HG02852 (cell line): ENCODE data around the gene DNAJC1.

Experiments
- ATAC-seq: cut with Tn5 transposase; IDR thresholded peaks from one replicate; pipeline ENCODE4 v1.9.1; 2021; ENCODE audit warnings: mild to moderate bottlenecking, moderate library complexity; ENCODE audit not compliant: unreplicated experiment

Gene DNAJC1

DNA sequence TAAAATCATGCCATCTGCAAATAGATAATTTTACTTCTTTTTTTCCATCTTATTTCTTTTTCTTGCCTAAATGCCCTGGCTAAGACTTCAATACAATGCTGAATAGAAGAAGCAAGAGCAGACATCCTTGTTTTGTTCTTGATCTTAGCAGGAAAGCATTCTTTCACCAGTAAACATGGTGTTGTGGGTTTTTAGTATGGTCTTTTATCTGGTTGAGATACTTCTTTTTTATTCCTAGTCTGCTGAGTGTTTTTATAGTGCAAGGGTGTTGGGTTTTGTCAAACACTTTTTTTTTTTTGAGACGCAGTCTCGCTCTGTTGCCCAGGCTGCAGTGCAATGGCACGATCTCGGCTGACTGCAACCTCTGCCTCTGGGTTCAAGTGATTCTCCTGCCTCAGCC lies 232.3 kb downstream of the DNAJC1 start:
- no peak for ATAC-seq

- no peak for ATAC-seq
Observed at GRCh38 chr10:21769041-21769440, 234.5 kb downstream of the DNAJC1 start.

GRCh38 chr10:21764466-21765189 lies 238.9 kb downstream of the DNAJC1 start:
- ATAC-seq, result no peak

GRCh38 chr10:21760332-21760731 lies 243.2 kb downstream of the DNAJC1 start:
- no peak for ATAC-seq

- ATAC-seq, result no peak
Observed at GRCh38 chr10:21759232-21759631, 244.3 kb downstream of the DNAJC1 start.

GRCh38 chr10:21758696-21759095 lies 244.8 kb downstream of the DNAJC1 start:
- no peak for ATAC-seq

DNA sequence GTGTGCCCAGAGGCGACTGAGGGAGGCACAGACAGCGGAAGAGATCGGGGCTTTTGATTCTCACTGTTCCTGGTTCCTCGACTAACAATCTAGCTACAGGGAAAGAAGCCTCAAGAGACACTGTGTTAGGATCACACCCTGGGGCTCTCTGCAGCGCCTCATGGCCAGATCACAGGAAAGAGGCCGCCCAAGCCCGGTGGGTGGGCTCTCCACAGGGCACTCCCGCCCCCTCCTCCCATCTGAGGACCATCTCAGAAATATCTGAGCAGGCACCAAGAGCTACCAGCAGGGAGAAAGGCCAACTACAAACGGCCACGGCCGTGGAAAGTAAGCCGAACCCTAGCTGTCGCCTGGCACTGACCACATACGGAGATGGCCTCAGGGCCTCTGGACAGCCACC lies 245.3 kb downstream of the DNAJC1 start:
- no peak for ATAC-seq

GRCh38 chr10:21757185-21757901 lies 246.2 kb downstream of the DNAJC1 start:
- no peak for ATAC-seq

GRCh38 chr10:21756707-21757106 lies 246.8 kb downstream of the DNAJC1 start:
- no peak for ATAC-seq

DNA sequence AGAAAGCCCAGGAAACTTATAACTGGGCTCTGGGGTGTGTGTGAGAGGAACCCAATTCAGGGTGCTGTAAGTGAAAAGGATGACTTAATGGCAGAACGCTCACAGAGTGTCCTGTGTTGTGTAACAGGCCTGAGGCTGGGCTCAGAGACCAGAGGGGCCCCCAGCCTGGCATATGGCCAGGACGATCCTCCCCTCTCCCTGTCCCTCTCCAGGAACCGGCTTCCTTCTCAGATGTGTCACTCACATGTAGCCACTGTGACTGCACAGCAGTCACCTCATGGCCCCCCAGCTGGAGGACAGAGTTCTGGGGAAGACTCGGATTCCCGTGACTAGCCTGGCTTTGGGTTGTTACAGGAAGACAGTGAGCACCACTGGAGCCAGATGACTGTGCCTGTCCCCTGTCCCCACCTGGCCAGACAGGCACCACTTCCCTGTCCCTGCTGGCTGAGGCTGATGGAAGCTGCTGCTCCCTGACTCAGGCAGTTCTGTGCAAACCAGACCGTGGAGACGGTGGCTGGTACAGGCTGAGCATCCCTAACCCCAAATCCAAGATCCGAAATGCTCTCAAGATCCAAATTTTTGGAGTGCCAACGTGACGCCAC lies 249.0 kb downstream of the DNAJC1 start:
- no peak for ATAC-seq

- no peak for ATAC-seq
Observed at GRCh38 chr10:21753497-21754270, 249.8 kb downstream of the DNAJC1 start.

- no peak for ATAC-seq
Observed at GRCh38 chr10:21751341-21752310, 251.9 kb downstream of the DNAJC1 start.

- no peak for ATAC-seq
Observed at GRCh38 chr10:21750424-21750823, 253.1 kb downstream of the DNAJC1 start.

GRCh38 chr10:21749788-21750187 lies 253.7 kb downstream of the DNAJC1 start:
- ATAC-seq, result no peak

GRCh38 chr10:21747809-21748208 lies 255.7 kb downstream of the DNAJC1 start:
- ATAC-seq, result no peak

- no peak for ATAC-seq
Observed at GRCh38 chr10:21746118-21746517, 257.4 kb downstream of the DNAJC1 start.

DNA sequence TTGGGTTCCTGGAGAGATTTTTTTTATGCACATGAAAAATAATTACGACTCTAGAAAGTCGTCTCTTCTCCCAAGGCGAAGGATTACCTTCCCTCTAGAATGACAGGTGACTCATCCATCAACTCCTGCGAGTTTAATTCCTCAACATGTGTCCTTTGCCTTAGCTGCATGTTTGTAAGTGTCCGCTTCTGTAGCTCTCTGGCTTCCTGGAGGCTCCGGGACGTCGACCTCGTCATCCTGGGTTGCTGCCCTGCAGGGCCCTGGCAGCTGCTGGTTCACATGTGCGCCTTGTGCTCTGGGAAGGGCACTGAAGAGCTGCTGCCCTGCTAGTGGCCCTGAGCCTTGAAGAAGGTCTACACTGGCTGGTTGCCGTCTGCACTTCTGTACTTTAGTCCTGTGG lies 259.3 kb downstream of the DNAJC1 start:
- no peak for ATAC-seq

GRCh38 chr10:21742740-21743412 lies 260.7 kb downstream of the DNAJC1 start:
- no peak for ATAC-seq

- no peak for ATAC-seq
Observed at GRCh38 chr10:21740989-21741388, 262.5 kb downstream of the DNAJC1 start.

GRCh38 chr10:21737106-21737505 lies 266.4 kb downstream of the DNAJC1 start:
- no peak for ATAC-seq
